ENCODE measurements around the gene MYO15A.

The MYO15A gene

DNA sequence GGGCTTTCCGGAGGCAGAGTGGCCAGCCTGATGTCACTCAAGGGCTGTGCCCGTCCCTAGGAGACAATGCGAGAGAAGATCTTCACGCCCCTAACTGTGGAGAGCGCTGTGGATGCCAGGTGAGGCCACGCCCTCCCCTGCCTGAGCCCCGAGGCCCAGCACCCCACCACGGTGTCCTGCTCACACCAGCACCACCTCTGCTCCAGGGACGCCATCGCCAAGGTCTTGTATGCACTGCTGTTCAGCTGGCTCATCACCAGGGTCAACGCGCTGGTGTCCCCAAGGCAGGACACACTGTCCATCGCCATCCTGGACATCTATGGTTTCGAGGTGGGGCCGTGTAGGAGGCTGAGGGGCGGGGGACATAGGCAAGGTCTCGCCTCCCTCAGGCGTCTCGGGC lies 27.8 kb downstream of the MYO15A start:
- no peak for DNase-seq (ENCODE audit: low read depth)

DNA sequence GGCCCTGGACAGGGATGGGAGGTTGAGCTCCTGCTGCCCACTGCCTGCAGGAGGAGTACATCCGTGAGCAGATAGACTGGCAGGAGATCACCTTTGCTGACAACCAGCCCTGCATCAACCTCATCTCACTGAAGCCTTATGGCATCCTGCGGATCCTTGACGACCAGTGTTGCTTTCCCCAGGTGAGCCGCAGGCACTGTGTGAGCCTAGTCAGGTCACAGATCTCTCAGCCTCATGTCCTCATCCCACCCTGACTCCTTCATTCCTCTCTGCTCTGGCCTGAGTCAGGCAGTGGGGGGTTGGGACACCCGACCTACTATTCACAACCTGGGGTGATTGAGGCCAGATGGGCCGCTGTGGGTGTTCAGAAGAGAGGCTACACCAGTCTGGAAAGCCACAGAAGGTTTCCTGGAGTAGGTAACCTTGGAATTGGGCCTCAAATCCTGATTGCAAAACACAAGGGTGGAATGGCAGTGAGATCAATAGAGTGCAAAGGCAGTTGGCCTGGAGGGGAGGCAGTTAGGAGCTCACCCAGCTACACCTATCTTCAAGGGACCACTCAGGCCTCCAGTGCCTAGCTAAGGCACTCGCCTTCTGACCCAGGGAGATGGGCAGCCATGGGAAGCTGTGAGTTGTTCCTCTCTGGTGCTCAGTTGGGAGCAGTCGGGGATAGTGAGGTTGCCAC lies 29.7 kb downstream of the MYO15A start:
- no peak for DNase-seq (ENCODE audit: low read depth)

GRCh38 chr17:18139092-18139491 lies 30.5 kb downstream of the MYO15A start:
- no peak for DNase-seq (ENCODE audit: low read depth)

GRCh38 chr17:18139498-18139897 lies 30.9 kb downstream of the MYO15A start:
- no peak for DNase-seq (ENCODE audit: low read depth)

DNA sequence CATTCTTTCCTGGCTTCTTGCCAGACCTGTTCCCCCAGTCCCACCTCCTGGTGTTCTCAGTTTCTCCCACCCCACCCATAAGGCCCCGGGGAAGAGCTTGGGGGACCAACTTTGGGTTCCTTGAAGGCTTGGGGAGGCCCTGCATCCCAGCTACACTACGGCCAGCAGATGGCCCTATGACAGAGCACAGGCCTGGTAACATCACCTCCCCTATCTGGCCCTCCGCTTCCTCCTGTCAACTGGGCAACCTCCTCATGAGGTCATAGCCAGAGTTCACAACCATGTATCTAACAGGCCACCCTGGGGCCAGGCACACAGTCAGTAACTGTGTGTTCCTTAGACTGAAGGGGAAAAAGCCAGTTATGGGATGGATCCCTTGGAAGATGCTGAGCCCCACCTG lies 31.4 kb downstream of the MYO15A start:
- no peak for DNase-seq (ENCODE audit: low read depth)

DNA sequence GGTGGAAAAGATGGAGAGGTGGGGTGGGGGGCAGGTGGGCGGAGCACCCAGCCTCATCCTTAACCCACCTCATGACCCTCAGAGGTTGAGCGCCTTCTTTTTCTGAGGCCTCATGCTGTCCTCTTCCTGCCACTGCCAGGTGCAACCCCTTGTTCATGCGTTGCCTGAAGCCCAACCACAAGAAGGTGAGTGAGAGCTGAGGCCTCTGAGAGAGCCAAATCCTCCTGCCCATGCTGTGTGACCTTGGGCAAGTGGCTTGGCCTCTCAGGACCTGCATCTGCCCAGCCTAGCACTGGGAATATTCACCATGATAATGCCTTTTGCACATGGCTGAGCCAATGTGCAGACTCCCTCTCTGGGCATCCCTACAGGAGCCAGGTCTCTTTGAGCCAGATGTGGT lies 32.1 kb downstream of the MYO15A start:
- no peak for DNase-seq (ENCODE audit: low read depth)

- DNase-seq (ENCODE audit: low read depth): peak; percentile 12
Measured at GRCh38 chr17:18141210-18141803, 32.8 kb downstream of the MYO15A start.

DNA sequence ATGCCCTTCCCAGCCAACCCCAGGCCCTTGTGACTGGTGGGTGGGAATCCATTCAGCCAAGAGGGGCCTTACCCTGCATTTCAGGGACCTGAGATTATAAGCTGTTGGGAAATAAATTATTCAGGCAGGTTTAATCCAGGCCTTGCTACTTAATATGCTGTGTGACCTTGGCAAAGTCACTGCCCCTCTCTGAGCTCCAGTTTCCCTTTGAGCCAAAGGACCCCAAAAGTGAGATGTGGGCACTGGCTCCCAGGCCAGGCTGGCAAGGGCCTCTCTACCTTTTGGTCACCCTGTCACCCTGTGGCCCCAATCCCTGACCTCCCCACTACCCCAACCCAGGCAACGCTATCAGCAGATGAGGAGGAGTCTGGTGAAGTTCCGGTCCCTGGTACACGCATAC lies 33.9 kb downstream of the MYO15A start:
- DNase-seq (ENCODE audit: low read depth): no peak

GRCh38 chr17:18143044-18143936 lies 34.7 kb downstream of the MYO15A start:
- no peak for DNase-seq (ENCODE audit: low read depth)

GRCh38 chr17:18144261-18144660 lies 35.7 kb downstream of the MYO15A start:
- no peak for DNase-seq (ENCODE audit: low read depth)

DNA sequence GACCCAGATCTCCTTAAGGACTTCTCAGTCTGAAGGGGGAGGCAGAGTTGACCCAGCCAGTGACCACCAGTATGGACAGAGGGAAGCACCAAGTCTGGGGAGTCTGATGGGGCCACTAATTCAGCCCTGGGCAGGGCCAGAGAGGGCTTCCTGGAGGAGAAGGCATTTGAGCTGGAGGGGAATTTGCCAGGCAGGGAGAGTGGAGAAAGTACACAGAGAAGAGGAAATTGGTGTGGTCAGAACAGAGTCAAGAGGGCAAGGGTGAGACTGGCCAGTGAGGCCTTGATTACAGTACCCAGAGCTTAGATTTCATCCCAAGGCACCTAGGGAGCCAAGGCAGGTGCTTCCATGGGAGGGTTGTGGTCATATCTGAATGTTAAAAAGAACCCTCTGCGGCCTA lies 36.3 kb downstream of the MYO15A start:
- no peak for DNase-seq (ENCODE audit: low read depth)

- DNase-seq (ENCODE audit: low read depth): no peak
Measured at GRCh38 chr17:18145811-18146210, 37.3 kb downstream of the MYO15A start.

- no peak for DNase-seq (ENCODE audit: low read depth)
Measured at GRCh38 chr17:18146259-18146658, 37.7 kb downstream of the MYO15A start.

DNA sequence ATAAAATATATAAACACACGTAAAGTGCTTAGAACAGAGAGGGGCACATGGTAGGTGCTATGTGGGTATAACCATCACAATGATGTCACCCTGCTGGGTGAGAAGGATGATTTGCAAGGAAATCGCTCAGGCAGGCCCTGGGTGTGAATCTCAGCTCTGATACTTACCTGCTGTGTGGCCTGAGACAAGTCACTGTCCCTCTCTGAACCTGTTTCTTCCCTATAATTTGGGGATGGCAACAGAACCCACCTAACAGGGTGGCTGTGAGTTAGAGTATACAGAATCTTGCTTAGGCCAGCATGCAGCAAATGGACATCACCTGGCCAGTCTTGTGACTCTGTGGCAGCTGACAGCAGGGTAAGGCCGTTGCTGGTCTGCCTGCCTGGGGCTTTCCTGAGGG lies 38.4 kb downstream of the MYO15A start:
- no peak for DNase-seq (ENCODE audit: low read depth)

GRCh38 chr17:18148586-18148985 lies 40.0 kb downstream of the MYO15A start:
- DNase-seq (ENCODE audit: low read depth): no peak

DNA sequence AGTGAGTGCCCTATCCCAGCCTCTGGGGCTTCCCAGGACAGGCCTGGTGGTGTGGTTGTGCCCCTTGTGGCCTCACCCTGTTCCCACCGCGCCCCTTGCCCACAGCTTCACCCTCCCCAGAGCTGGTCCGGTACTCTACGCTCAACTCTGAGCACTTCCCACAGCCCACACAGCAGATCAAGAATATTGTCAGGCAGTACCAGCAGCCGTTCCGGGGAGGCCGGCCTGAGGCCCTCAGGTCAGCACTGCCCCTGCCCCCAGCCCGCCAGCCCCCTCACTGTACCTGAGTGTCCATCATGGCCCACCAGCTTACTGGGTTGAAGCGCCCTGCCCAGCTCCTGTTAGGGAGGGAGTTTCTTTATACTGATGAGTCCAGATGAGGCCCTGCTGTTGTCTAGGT lies 42.7 kb downstream of the MYO15A start:
- no peak for DNase-seq (ENCODE audit: low read depth)

GRCh38 chr17:18155179-18155578 lies 46.6 kb downstream of the MYO15A start:
- DNase-seq (ENCODE audit: low read depth): no peak

DNA sequence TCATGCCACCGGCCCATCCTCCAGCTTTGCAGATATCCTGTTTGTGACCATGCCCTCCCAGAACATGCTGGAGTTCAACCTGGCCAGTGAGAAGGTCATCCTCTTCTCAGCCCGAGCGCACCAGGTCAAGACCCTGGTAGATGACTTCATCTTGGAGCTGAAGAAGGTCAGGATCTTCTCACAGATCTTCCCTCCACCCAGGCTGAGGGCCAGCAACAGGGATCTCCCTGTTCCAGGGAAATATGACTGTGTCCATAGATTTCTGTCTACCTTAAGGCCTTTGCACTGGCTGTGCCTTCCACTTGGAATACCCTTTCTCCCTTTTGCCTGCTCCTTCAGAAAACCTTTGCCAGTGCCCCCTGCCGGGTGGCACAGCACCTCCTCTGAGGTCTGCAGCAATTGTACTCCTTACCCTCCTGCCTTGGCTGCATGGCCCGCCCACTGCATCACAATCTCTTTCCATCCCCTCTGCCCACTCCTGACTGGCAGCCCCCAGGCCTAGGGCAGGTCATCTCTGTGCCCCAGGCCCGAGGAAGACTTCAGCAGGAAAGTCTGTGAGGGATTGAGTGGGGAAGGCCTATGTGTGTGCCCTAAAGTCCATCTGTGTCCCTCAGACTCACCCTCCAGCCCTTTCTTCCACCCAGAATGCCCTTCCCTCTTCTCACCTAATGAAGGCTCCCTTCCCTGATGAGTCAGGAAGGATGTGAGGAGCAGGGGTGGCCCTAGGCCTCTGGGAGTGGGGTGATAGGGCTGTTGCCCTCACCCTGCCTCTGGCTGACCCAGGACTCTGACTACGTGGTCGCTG lies 47.8 kb downstream of the MYO15A start:
- no peak for DNase-seq (ENCODE audit: low read depth)

DNA sequence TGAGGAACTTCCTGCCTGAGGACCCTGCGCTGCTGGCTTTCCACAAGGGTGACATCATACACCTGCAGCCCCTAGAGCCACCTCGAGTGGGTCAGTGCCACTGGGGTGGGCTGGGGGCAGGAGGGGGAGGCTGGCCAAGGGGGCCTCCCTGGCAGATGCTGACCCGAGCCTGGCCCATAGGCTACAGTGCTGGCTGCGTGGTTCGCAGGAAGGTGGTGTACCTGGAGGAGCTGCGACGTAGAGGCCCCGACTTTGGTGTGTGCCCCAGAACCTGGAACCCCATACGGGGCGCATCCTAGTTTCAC lies 48.4 kb downstream of the MYO15A start:
- DNase-seq (ENCODE audit: low read depth): no peak

- no peak for DNase-seq (ENCODE audit: low read depth)
Measured at GRCh38 chr17:18157354-18157985, 48.9 kb downstream of the MYO15A start.

DNA sequence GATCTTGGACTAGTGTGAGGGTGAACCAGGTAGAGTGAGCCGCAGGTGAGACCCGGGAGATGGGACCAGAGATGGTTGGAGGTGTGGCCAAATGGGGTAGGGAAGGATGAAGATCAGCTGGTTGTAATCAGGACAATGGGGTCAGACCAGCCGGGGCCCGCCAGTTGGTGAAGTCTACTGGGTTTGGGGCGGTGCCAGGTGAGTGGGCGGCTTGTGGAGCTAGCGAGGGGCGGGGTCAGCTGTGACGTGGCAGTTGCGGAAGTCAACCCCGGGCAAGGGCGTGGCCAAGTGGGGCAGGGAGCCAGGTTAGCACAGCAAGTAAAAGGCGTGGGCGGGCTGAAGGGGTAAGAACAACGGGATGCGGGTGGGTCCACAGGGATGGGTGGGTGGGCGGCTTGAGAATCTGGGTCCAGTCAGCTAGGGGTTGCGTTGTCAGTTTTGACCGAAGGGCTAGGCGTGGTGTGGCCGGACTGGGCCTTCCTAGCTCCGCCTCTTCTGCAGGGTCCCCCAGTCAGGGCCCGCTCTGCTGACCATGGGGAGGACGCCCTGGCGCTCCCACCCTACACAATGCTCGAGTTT lies 49.6 kb downstream of the MYO15A start:
- peak; percentile 92 for DNase-seq (ENCODE audit: low read depth)
